Type B pancreatic cell (in vitro differentiated cells): ENCODE data around the gene CLECL1. TPM values are rescaled to one million over a fixed set of nuclear protein-coding genes. Genes with fewer than 3 reads are reported as not detected.
A peak's percentile ranks its signal among the peaks of the same experiment; 100 is the strongest.
"Not testable (repeated sequence)": the region's sequence is repeated elsewhere in the genome, so short reads cannot be mapped to it uniquely, and the experiment has no call there.

Experiments used
- DNase-seq: peaks from one replicate; pipeline ENCODE4 v3.0.0; 2021; ENCODE audit warnings: mixed read lengths; ENCODE audit not compliant: unreplicated experiment; ENCODE audit errors: extremely low spot score
- H3K27ac Mint-ChIP-seq: 2 replicates; pipeline ENCODE4 v1.8.0; 2021; ENCODE audit warnings: mild to moderate bottlenecking, mixed read lengths
- H3K27me3 Mint-ChIP-seq: 2 replicates; pipeline ENCODE4 v1.8.0; 2021; ENCODE audit warnings: mixed read lengths
- H3K36me3 Mint-ChIP-seq: 2 replicates; pipeline ENCODE4 v1.8.0; 2021; ENCODE audit warnings: mixed read lengths
- H3K4me1 Mint-ChIP-seq: one replicate; pipeline ENCODE4 v1.8.0; 2021; ENCODE audit warnings: mixed read lengths; ENCODE audit not compliant: unreplicated experiment
- H3K4me3 Mint-ChIP-seq: 2 replicates; pipeline ENCODE4 v1.8.0; 2021; ENCODE audit warnings: mild to moderate bottlenecking, mixed read lengths
- H3K9me3 Mint-ChIP-seq: 2 replicates; pipeline ENCODE4 v1.8.0; 2021; ENCODE audit warnings: mixed read lengths
- total RNA-seq: library from RNA; stranded (reverse); gene quantifications from 2 replicates; pipeline ENCODE4 v1.2.1, GENCODE V29; 2021; ENCODE audit warnings: low replicate concordance
- TF ChIP-seq, protein P1 (sequence below): fragments of 200-600 bp; sonication (generic); conservative IDR thresholded peaks from 2 replicates; pipeline ENCODE4 v1.5.0; 2021; ENCODE audit warnings: antibody characterized with exemption, mild to moderate bottlenecking

CLECL1 gene
- total RNA-seq, 1 donor from 2014 or later, result not detected

DNA sequence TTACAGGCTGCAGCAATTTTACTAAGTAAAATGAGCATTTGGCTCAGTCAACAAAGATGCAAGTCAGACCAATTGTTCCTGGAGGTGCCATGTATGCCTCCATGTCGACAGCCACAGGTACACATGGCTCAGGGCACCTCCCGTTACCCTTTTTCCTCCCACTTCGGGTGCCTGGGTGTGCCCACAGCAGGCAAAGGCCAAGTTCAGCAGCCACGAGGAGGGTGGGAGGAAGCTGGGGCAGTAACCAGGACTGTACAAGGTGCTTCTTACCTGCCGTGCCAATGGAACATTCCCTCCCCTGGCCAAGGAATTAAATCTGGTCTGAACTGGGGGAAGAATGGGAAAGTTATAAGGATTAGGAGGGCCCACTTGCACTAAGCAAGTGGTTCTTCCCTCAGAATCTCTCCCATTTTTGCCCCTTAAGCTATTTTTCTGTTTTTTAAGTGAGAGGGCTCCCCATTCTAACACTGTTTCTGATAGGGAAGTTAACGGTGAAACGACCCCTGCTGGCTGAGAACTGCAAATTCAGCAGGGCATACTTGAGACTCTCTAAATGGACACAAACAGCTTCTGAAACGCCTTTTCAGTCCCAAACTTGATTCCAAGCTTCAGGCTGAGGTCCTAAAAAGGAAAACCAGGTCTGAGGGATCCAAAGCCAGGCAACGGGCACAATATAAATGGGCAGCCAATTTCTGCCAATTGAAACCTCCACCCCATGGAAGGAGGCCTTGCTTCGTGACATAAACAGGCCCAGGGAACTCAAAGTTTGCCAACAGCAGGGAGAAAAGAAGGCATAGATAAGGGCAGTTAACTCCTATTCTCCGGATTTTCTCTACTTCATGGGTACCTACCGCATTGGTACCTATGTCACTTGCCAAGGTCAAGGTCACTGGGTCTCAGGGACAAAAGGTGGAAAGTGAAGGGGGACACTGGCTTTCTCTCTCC, 24.8 kb downstream of the CLECL1 start:
- Mint-ChIP-seq H3K27me3 (peaks cover 4% of the 10 kb centered on the region), H3K27ac (no peak overlapping the region), H3K4me3 (no peak overlapping the region), H3K36me3 (peaks cover 5% of the 10 kb centered on the region), H3K4me1 (no peaks in the 10 kb centered on the region), H3K9me3 (no peaks in the 10 kb centered on the region)
- TF ChIP-seq, protein P1, sequence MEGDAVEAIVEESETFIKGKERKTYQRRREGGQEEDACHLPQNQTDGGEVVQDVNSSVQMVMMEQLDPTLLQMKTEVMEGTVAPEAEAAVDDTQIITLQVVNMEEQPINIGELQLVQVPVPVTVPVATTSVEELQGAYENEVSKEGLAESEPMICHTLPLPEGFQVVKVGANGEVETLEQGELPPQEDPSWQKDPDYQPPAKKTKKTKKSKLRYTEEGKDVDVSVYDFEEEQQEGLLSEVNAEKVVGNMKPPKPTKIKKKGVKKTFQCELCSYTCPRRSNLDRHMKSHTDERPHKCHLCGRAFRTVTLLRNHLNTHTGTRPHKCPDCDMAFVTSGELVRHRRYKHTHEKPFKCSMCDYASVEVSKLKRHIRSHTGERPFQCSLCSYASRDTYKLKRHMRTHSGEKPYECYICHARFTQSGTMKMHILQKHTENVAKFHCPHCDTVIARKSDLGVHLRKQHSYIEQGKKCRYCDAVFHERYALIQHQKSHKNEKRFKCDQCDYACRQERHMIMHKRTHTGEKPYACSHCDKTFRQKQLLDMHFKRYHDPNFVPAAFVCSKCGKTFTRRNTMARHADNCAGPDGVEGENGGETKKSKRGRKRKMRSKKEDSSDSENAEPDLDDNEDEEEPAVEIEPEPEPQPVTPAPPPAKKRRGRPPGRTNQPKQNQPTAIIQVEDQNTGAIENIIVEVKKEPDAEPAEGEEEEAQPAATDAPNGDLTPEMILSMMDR, result peak; percentile 86
- DNase-seq, result no peak

DNA sequence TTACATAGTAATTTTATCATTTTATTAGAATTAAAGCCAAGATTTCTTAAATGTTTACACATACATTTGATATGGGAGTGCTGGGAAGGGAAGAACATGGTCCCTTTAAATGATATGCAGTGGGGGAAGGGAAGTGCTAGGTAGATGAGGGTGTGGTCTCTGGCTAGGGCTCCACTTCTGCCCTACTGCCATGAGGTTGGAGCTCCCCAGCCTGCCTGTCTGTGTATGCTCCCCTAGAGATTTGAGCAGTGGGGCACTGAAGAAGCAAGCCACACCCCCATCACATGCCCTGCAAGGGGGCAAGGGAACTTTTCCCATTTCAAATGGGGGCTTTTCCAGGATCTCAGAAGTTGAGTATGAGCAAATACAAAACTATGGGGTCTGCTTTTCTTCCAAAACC, 25.5 kb downstream of the CLECL1 start:
- TF ChIP-seq, protein P1, result no peak
- H3K4me3 Mint-ChIP-seq, result no peak overlapping the region
- H3K4me1 Mint-ChIP-seq, result no peaks in the 10 kb centered on the region
- H3K9me3 Mint-ChIP-seq, result no peaks in the 10 kb centered on the region
- H3K36me3 Mint-ChIP-seq, result peaks cover 5% of the 10 kb centered on the region
- DNase-seq, result no peak
- no peak overlapping the region for H3K27ac Mint-ChIP-seq
- peaks cover 10% of the 10 kb centered on the region for H3K27me3 Mint-ChIP-seq

DNA sequence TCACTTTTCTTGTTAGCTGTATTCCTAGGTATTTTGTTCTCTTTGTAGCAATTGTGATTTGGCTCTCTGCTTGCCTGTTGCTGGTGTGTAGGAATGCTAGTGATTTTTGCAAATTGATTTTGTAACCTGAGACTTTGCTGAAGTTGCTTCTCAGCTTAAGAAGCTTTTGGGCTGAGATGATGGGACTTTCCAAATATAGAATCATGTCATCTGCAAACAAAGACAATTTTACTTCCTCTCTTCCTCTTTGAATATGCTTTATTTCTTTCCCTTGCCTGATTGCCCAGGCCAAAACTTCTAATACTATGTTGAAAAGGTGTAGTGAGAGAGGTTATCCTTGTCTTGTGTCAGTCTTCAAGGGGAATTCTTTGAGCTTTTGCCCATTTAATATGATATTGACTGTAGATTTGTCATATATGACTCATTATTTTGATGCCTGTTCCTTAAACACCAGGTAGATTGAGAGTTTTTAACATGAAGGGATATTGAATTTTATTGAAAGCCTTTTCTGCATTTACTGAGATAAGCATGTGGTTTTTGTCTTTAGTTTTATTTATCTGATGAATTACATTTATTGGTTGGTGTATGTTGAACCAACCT, 26.7 kb downstream of the CLECL1 start:
- DNase-seq, result no peak
- H3K4me3 Mint-ChIP-seq, result no peak overlapping the region
- no peaks in the 10 kb centered on the region for H3K9me3 Mint-ChIP-seq
- H3K27me3 Mint-ChIP-seq, result peaks cover 12% of the 10 kb centered on the region
- no peak overlapping the region for H3K27ac Mint-ChIP-seq
- H3K36me3 Mint-ChIP-seq, result peaks cover 5% of the 10 kb centered on the region
- no peaks in the 10 kb centered on the region for H3K4me1 Mint-ChIP-seq
- TF ChIP-seq, protein P1, result no peak

DNA sequence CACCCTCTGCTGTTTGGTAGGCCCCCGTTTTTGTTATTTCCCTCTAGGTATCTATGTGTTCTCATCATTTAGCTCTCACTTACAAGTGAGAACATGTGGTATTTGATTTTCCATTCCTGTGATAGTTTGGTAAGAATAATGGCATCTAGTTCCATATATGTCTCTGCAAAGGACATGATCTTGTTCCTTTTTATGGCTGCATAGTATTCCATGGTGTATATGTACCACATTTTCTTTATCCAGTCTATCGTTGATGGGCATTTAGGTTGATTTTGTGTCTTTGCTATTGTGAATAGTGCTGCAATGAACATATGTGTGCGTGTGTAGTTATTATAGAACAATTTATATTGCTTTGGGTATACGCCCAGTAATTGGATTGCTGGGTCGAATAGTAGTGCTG, 28.3 kb downstream of the CLECL1 start:
- peaks cover 20% of the 10 kb centered on the region for H3K27me3 Mint-ChIP-seq
- H3K27ac Mint-ChIP-seq, H3K4me3 Mint-ChIP-seq, H3K9me3 Mint-ChIP-seq, H3K36me3 Mint-ChIP-seq, DNase-seq, H3K4me1 Mint-ChIP-seq: not testable (repeated sequence)

DNA sequence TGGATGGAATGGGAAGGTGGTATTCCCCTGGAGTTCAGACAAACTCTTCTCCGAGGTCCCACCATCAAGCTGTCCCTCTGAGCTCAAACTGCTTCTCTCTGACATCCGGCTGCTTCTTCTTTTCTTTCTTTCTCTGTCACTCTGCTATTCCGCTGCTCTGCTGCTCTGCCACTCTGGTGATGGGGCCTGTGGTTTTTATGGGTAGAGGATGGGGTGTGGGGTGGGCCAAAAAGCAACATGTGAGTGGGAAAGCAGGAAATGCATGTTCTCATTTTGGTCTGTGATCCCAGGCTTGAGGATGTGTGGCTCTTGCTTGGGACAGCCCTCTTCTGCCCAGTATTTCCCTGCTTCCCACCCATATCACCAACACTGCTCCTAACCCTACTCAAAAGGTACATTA, 30.6 kb downstream of the CLECL1 start:
- Mint-ChIP-seq H3K27me3 (peaks cover 24% of the 10 kb centered on the region), H3K36me3 (peaks cover 9% of the 10 kb centered on the region), H3K9me3 (no peaks in the 10 kb centered on the region), H3K27ac (no peak overlapping the region), H3K4me1 (no peaks in the 10 kb centered on the region), H3K4me3 (no peak overlapping the region)
- TF ChIP-seq, protein P1, result no peak
- no peak for DNase-seq
